GM18511 (cell line): ENCODE measurements around the gene CKLF.
A peak's percentile ranks its signal among the peaks of the same experiment; 100 is the strongest.

Source experiments
- ATAC-seq: cut with Tn5 transposase; IDR thresholded peaks from one replicate; pipeline ENCODE4 v1.9.1; 2021; ENCODE audit warnings: mild to moderate bottlenecking, moderate library complexity; ENCODE audit not compliant: unreplicated experiment

The CKLF gene

DNA sequence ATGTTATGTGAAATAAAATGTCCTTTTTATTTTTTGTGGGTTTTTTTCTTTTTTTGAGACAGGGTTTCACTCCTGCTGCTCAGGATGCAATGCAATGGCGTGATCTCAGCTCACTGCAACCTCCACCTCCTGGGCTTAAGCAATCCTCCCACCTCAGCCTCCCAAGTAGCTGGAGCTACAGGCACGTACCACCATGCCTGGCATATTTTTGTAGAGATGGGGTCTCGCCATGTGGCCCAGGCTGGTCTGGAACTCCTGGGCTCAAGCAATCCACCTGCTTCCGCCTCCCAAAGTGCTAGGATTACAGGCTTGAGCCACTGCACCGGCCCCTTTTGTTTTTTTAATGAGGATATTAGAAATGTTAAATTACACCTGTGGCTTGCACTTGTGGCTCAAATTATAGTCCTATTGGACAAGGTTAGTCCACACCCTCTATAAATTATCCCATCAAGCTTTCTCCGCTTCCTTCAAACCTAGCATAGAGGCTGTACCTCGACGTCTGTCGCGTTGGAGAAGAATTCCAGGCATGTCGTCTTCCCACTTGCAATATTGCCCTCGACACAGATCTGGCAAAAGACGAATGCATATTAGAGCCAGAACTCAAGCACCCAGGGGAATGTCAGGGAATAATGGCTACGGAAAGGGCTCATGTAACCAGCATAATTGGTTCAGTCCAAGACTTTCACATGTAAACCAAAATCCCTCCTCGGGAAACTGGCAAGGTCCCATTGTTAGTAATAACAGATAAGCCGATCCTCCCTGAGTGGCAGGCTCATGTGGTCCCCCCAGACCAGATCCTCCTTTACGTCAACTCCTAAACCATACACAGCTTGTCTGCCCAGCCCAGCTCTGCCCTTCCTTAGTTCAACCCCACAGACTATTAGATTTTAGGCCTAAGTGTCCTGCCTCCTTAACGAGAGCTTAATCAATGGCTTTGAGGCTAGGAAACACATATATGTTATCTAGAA, 10.7 kb upstream of the CKLF start:
- ATAC-seq, result no peak

DNA sequence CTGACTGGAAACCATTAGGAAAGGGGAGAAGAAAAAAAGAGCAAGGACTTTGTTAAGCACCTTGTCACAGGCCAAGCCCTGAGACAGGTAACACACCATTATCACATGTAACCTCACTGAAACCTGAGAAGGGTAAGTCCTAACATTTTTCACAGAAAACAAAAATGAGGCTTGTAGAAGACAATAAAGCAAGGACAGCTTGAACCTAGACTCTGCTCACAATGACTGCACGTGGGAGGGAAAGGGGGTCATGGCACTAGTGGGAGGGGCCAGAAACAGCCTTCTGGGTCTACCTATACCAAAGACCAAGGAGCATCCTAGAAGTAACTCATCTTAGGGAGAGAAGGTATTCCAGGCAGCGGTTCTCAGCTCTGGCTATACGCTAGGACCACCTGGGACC, 10.0 kb upstream of the CKLF start:
- no peak for ATAC-seq

DNA sequence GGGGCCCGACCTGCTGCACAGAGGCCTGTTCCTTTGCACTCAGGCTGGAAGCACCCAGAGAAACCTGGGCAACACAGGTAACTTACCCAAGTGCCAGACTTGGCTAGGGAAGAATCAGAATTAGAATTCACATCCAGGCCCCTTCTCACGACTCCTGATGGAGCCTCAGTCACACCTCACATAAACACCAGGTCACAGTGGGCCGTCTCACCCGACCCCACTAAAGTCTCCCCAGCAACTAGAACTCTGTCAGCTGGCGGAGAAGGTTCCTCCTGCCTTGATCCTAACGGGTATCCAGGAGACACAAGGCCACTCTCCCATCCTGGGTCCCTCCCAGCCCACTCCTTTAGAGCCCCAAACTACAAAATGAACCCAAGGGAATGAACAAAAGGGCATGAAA, 8.8 kb upstream of the CKLF start:
- no peak for ATAC-seq

DNA sequence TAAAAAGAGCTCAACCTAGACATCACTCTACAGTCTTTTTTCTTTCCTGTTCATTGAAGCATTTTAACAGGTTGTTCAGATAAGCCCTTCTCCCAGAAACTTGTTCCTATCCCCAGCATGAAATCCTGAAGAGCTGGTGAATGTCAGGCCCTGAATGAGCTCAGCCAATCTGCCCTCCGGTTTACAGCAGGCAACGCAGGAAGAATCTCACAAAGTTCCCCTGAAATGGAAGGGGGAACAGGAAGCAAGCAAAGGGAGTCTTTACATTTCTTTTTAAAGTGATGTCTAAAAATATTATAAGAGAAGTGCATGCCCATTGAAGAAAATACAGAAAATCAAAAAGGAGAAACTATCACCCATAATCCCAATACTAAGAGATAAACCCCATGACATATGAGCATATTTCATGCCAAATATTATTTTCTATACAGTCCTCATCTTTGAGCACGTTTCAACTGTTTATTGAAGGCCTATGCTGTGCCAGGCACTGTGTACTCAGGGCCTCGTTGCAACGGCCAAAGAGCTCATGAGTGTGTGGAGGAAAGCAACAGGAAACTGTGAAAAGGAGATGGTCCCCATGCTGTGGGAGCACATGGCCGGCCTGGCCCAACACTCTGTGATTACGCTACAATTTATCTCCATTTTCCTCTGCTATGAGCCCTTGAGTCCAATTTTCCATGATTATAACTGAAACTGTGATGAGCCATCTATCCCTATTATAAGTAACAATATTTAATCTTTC, 8.2 kb upstream of the CKLF start:
- no peak for ATAC-seq

DNA sequence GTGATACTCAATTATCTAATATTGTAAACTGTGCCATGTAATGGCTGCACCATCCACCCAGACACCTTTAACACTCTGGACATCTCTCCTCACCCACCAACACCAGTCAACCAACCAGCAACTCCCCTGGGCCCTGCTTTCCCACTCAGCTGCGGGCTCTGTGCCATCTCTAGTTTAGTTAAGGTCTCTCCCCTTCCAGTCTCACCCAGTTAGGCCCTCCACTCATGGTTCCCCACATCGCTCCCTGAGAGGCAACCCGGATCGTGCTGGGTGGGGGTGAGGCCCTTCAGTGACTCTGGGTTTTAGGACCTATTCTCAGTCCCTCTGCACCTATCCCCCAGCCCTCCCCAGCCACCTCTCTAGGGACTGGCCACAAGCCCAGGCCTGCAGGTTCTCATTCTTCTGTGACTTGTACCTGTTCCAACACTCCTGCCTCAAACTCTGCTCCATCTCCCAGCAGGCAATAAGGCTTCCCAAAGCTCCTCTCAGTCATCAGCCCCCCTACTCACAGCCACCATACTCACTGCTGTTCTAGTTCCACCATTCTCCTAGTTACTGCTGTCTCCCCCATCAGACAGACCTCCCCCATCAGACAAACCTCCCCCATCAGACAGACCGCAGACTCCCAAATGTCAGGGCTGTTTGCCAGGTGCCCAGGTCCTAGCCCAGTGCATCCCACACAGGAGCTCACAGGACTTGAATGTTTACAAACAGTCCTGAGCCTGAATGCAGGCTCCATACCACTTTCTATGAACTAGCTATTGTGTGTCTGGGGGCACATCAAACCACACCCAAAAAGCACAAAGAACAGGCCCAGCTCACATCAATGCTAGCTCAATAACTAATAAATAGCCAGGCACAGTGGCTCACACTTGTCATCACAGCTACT, 5.0 kb upstream of the CKLF start:
- no peak for ATAC-seq

DNA sequence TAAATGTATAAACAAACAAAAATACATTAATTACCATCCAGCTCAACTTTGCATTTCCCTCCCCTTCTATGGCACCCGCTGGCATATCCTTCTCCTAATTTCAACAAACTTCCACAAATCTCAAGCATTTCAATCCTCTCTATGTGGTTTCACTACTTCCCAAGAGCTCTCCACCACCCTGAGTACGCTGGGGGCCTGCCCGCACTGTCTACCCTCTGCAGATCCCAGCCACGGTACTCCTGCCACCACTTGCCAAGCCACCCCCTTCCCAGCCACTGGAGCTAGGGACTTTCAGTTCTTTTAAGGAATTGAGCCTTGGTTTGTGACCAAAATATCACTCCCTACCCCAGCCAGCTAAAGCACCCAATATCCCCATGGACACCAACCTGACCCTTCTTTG, 4.3 kb upstream of the CKLF start:
- no peak for ATAC-seq

DNA sequence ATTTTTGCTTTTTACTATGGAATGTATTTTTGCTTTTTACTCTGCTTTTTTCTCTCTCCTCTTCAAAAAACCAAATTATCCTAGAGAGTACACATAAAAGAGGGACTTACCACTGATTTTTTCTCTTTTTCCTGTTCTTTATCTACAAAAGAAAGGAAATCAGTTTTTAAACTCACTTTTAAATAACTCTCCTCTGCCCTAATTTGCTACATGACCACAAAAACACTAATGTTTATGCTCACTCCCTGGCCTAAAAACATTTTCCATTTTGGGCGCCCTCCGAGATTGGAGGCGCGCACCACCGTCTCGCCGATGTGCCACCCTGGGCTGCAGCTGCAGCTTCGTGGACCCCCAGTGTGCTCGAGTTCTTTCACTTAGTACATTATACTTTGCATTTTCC, 3.5 kb upstream of the CKLF start:
- ATAC-seq, result no peak

DNA sequence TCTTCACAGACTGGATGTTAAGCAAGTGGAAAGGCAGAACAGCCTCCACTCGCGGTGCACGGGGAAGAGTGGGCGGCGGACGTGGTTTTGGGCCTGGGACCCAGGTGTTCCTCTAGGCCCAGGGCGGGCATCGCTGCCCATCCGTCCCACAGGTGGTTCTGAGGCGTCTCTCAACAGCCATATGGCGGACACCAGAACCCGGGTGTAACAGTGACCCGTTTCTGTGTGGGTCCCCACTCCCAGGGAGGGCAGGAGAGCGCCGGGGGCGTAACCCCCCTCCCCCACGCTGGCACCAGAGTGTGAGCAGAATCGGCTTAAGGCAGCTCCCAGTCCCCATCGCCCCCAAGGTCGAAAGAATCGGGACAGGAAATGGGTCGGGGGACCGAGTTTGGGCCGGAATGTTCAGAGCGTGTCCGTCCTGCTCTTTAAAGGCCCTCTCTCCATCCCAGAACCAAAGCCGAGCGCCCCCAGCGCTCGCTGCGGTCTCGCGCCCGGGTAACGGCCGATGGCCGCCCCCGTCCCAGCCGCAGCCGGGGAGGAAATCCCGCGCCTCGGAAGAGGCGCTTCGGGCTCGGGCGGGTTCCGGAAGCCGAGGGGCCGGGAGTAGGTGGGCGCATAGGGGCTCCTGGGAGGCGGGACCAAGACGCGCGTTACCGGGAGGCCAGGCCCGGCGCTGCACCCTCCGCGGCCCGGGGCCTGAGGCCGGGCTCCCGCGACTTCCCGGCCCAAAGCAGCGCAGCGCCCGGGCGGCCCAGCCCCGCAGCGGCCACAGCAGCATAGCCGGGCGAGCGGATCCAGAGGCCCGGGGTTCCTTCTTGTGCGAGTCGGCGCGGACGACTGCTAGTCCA, 2.9 kb upstream of the CKLF start, which contains the start of gene TK2:
TK2 (minus strand) TSS at position 839 of the 848 bp plus-strand sequence; CDS start at position 778, 61 bp downstream.
- ATAC-seq, result no peak

DNA sequence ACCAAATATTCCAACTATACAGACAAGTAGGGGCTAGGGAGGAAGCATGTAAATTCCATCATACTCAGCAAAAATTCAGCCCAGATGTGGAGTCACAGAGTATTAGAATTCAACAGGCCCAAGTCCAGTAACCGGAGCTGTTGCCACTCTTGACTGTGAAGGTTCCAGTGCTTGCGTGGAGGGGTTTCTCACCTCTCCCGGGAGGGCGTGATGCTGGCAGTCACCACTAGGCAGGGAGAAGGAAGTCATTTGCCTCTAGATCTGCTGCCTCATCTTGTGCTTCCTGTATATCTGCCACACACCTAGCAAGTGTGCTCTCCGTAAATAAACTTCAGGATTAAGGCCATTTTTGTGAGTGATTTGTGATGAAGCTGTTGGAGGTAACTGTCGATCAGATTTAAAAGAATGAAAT, 1.0 kb upstream of the CKLF start:
- ATAC-seq, result peak; percentile 38

DNA sequence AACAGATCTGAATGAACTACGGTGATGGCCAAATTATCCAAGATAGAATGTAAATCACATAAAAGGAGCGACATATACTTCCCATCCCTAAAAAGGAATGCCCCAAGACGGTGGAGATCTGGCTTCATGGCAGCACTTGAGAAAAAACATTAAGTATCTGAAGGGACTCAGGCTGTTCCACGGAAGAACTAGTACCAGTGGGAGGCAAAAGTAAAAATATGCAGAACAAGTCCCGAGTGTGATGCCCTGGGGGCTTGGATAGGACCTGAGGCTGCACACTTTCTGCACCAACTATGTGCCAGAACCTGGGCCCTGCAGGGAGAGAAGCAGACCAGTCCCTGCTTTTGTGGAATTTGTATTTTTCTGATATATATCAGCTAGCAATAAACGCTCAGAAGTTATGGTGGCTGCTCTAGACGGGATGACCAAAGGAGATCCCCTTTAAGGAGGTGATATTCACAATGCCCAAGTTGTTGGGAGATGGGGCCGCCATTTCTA, 539 bp upstream of the CKLF start:
- ATAC-seq, result peak; percentile 8

DNA sequence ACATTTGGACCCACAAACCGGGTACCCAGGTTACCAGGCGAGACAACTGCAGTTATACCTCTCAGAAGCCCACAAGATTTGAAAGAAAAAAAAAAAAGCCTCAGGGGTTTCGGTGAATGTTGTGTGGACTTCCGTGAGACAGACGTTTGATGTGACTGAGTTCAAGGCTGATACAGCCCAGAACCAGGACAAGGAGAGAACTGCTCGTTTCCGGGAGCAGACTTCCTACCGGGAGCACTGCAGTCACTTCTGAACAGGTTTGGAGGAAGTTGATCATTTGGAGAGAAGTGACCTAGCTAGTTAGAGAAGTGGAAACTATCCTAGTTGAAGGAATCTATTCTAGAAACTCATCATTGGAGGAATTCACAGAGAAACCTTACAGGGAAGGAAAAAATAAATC, 847 bp downstream of the CKLF start:
- no peak for ATAC-seq

DNA sequence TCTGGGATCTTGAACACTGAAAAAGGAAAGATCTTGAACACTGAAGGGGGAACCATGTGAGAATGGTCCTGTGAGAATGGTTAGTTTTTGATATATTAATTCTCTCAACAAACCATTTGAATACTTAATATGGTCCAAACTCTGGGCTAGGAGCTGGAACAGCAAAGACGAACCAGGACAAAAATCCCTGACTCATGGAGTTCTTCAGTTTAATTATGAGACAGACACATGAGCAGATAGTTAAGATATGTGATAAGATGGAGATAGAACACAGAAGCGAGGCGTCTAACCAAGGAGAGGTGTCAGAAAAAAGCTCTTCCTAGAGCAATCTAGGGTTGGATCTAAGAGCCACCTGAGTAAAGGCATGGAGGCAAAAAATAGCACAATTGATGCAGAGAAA, 1.6 kb downstream of the CKLF start:
- no peak for ATAC-seq

DNA sequence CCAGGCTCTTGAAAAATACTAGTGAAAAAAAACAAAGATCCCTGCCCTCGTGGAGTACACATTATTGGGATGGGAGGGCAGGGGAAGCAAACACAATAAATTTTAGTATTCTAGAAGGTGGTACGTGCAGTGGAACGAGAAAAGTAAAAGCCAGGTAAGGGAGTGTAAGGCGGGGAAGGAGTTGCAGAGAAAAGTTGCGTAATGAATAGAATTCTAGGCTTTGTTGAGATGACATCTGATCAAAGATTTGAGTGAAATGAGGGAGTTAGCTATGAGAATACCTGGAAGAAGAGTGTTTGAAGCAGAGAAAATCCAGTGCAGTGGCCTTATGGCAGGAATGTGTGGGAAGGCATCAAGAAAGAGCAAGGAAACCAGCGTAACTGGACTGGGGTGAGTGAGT, 2.1 kb downstream of the CKLF start:
- ATAC-seq, result no peak

DNA sequence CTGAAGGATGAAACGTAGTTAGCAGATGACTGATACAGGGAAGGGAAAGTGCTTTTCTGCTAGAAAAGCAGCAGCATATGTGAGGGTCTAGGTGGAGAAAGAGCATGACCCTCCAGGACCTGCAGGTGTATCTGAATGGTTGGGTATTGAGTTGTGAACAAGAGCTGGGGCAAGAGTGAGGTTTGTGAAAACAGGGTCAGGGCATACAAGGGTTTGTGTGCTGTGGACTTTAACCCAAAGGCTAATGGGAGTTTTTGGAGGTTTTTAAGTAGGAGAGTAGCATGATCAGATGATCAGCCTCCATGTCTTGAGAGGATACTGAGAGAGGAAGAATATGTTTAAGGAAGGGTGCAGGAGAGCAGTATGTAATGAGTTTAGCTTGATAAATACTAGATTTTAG, 7.7 kb downstream of the CKLF start:
- no peak for ATAC-seq

DNA sequence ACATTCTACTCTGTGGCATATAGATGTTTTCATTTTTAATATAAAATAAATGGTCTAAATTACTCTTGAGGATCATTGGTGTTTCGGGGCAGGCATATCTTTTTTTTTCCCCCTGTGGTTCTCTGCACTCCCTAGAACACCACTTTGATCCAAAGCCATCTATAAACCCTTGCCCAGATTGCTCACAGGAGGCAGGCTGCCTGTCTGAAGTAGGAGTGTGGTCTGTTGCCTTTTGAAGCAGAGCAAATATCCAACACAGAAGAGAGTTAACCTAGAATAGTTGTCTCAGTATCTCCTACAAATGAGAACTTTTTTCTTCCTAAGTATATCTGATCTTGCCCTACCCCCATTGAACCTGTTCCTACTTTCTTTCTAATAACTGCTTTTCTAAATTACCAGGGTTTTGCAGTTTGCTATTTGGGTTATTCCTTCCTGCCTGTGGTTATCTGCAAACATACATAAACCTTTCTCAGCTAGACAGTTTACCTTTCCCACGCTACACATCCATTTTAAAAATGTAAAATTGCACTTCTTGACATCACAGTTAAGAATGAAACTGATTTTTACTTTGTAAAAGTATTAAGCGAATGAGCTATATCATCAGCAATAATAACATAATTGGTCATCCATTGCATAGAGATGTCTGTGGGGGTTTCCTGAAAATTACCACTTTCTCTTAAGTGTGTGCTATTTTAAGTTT, 9.2 kb downstream of the CKLF start:
- ATAC-seq, result no peak

DNA sequence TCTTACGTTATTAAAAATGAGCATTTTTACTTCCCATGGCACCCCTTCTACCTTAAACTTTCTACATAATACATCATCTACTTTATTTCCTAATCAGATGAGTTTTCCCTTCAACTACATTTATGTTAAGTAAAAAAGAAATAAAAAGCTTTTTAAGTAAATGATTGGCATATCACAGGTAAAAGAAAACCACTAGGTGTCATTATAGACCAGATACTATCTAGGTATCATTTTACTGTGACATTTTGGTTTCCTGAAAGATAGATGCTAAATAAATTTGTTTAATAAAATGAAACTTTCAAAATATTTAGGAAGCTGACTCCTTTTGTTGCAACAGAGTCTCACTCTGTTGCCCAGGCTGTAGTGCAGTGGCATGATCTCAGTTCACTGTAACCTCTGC, 10.0 kb downstream of the CKLF start:
- ATAC-seq, result no peak

DNA sequence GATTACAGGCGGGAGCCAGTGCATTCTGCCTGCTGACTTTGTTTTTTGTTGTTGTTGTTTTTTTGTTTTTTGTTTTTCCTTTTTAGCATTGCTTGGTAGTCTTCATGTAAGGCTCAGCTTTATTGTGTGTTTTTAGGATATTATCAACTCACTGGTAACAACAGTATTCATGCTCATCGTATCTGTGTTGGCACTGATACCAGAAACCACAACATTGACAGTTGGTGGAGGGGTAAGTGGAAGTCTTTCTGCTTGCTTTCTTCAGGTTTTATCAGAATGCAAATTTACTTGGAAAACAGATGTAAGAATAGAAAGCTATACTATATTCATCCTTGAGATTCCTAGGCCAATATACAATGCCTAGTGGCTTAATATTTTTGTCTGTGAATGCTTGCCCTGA, 10.6 kb downstream of the CKLF start:
- ATAC-seq, result no peak

DNA sequence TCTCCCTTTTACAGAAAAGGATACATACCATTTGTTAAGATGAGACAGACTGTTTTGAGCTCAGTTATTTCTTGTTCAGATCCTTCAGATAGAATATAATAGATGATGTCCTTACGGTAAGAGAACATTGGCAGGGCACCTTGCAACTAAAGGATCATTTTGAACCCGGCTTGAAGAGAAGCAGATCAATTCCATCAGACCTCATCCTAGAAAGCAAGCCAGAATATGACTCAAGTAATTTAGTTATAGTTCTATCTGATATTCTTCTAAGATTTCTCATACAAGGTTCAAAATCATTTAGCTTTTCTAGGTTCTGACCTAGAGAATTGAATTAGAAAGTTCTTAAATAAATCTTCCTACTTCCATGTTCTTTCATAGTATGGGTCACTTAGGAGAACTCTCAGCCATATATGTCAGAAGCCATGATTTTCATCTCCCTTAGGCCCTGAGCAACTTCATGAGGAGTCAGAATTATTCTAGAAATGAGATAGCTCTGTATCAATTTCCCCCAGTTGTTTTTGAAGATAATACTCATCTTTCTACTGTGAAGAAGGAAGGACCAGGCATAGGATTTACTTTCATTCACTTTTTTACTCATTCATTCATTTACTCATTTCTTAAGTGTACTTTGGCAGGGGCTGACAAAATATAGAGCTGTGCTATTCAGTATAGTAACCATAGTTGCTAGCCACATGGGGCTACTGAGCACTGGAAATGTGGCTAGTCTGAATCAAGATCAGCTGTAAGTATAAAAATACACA, 11.4 kb downstream of the CKLF start:
- ATAC-seq, result no peak
